ENCODE data around the gene TUBG2.

DNA sequence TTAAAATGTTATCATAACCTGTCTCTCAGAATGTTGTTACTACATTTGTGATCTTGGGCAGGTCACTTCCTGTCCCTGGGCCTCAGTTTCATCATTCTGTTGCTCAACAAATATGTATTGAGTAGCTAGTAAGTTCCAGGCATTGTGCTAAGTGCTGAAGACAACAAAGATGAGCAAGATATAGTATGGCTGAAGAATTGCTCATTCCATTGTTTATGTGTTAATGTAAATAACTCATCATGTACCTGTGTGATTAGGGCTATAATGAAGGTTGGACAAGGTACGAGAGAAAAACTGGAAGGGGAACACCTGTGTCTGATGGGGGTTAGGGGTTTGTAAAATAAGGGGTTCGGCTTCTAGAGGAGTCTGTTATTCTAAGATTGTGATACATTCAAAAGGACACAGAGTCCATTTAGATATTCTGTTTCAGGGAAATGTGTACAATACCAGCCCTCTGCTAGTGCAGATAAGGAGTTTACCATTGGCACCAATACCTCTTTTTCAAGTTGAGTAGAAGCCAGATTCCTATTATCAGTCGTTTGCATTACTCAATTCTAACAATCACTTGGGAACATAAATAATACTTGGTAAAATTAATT, 29.6 kb upstream of the TUBG2 start:
- no peak for TF ChIP-seq CTCF (IDR thresholded peaks at IDR 0.05)
- no peak for TF ChIP-seq POLR2A (IDR thresholded peaks at IDR 0.05)
- TF ChIP-seq POLR2AphosphoS5 (IDR thresholded peaks at IDR 0.05) = no peak

Measured in gastroesophageal sphincter (tissue), 3 donors.